NCI-H128 (cell line): Measurements from ENCODE around the gene MAGI2.

Experiments
- DNase-seq: peaks from one replicate; lab custom pipeline; 2025; ENCODE audit not compliant: unreplicated experiment; lab: John Stamatoyannopoulos, UW

MAGI2 gene

GRCh38 chr7:78389022-78389421 is 1064.4 kb downstream of the MAGI2 start:
- no peak for DNase-seq

- DNase-seq: no peak
These were observed 1066.9 kb downstream of the MAGI2 start for GRCh38 chr7:78386520-78386919.

- no peak for DNase-seq
These were observed 1070.2 kb downstream of the MAGI2 start for GRCh38 chr7:78383096-78383880.

- DNase-seq: no peak
These were observed 1074.3 kb downstream of the MAGI2 start for GRCh38 chr7:78379148-78379547.

GRCh38 chr7:78377532-78377931 is 1075.9 kb downstream of the MAGI2 start:
- no peak for DNase-seq

GRCh38 chr7:78370936-78371335 is 1082.5 kb downstream of the MAGI2 start:
- DNase-seq: no peak

GRCh38 chr7:78368771-78369170 is 1084.7 kb downstream of the MAGI2 start:
- DNase-seq: no peak

- no peak for DNase-seq
These were observed 1086.1 kb downstream of the MAGI2 start for GRCh38 chr7:78367280-78367773.

GRCh38 chr7:78363866-78364265 is 1089.6 kb downstream of the MAGI2 start:
- no peak for DNase-seq

GRCh38 chr7:78359836-78360235 is 1093.6 kb downstream of the MAGI2 start:
- no peak for DNase-seq

GRCh38 chr7:78357709-78358108 is 1095.8 kb downstream of the MAGI2 start:
- DNase-seq: no peak

- no peak for DNase-seq
These were observed 1097.6 kb downstream of the MAGI2 start for GRCh38 chr7:78355834-78356233.

GRCh38 chr7:78350926-78351325 is 1102.5 kb downstream of the MAGI2 start:
- DNase-seq: no peak

GRCh38 chr7:78350391-78350790 is 1103.1 kb downstream of the MAGI2 start:
- DNase-seq: no peak

- DNase-seq: no peak
These were observed 1106.6 kb downstream of the MAGI2 start for GRCh38 chr7:78346827-78347226.

- no peak for DNase-seq
These were observed 1107.5 kb downstream of the MAGI2 start for GRCh38 chr7:78345979-78346378.

GRCh38 chr7:78345293-78345911 is 1108.1 kb downstream of the MAGI2 start:
- no peak for DNase-seq

GRCh38 chr7:78334426-78334825 is 1119.0 kb downstream of the MAGI2 start:
- DNase-seq: no peak

- DNase-seq: no peak
These were observed 1119.7 kb downstream of the MAGI2 start for GRCh38 chr7:78333530-78334425.

GRCh38 chr7:78329001-78329655 is 1124.3 kb downstream of the MAGI2 start:
- DNase-seq: no peak

- no peak for DNase-seq
These were observed 1125.7 kb downstream of the MAGI2 start for GRCh38 chr7:78327718-78328117.
